Caco-2 (cell line): ENCODE results near the gene LITAF. TPM values are rescaled to one million over a fixed set of nuclear protein-coding genes. Genes with fewer than 3 reads are reported as not detected.
A peak's percentile ranks its signal among the peaks of the same experiment; 100 is the strongest.

Experiments used
- BruUV-seq: library from RNA; stranded (reverse); fragments of 400-500 nt; replicated peaks from 2 replicates; lab custom pipeline; 2021; lab: Mats Ljungman, UMichigan
- CTCF ChIA-PET: fragments of 300-600 bp; sonication (Branson Sonifier 250); formaldehyde crosslinking; loops from one replicate; lab custom pipeline; 2022; ENCODE audit warnings: antibody characterized with exemption; lab: Charles Lee
- POLR2A ChIA-PET: fragments of 300-600 bp; sonication (Branson Sonifier 250); formaldehyde crosslinking; loops from one replicate; lab custom pipeline; 2022; ENCODE audit warnings: antibody characterized with exemption; lab: Charles Lee
- DNase-seq, 2 experiments: peaks; one replicate each; pipeline versions ENCODE4 v3.0.0 to v3.0.0-alpha.2; 2020 to 2022
- H3K27me3 ChIP-seq: replicated peaks from 2 replicates; pipeline ENCODE4 v1.6.0; 2011; ENCODE audit warnings: low read length; ENCODE audit not compliant: control insufficient read depth, insufficient read depth
- H3K36me3 ChIP-seq: 2 replicates; pipeline ENCODE4 v1.5.1; 2011; ENCODE audit warnings: low read length; ENCODE audit not compliant: control insufficient read depth, insufficient read depth
- H3K4me1 ChIP-seq: fragments of 250-450 bp; sonication (Bioruptor Pico); 2 replicates; pipeline ENCODE4 v1.5.1; 2020; ENCODE audit warnings: mild to moderate bottlenecking
- H3K4me3 ChIP-seq: 2 replicates; pipeline ENCODE4 v1.5.1; 2011; ENCODE audit warnings: low read depth, mild to moderate bottlenecking, control low read depth, low read length
- H3K9me3 ChIP-seq: fragments of 250-450 bp; sonication (Bioruptor Pico); 2 replicates; pipeline ENCODE4 v1.5.1; 2020; ENCODE audit warnings: mild to moderate bottlenecking, moderate library complexity
- H3K27ac Mint-ChIP-seq: one replicate; pipeline ENCODE4 v1.8.0; 2022; ENCODE audit warnings: mixed read lengths; ENCODE audit not compliant: unreplicated experiment
- H3K27me3 Mint-ChIP-seq: one replicate; pipeline ENCODE4 v1.8.0; 2022; ENCODE audit warnings: mixed read lengths; ENCODE audit not compliant: insufficient read depth, unreplicated experiment
- H3K36me3 Mint-ChIP-seq: one replicate; pipeline ENCODE4 v1.8.0; 2022; ENCODE audit warnings: mild to moderate bottlenecking, mixed read lengths; ENCODE audit not compliant: insufficient read depth, unreplicated experiment
- H3K4me1 Mint-ChIP-seq: one replicate; pipeline ENCODE4 v1.8.0; 2022; ENCODE audit warnings: low read depth, mixed read lengths; ENCODE audit not compliant: unreplicated experiment
- H3K4me3 Mint-ChIP-seq: one replicate; pipeline ENCODE4 v1.8.0; 2022; ENCODE audit warnings: mild to moderate bottlenecking, moderate library complexity, mixed read lengths; ENCODE audit not compliant: unreplicated experiment
- H3K9me3 Mint-ChIP-seq: one replicate; pipeline ENCODE4 v1.8.0; 2022; ENCODE audit warnings: mixed read lengths; ENCODE audit not compliant: unreplicated experiment
- intact Hi-C: fragments of 100-400 bp; cut with micrococcal nuclease; formaldehyde crosslinking; loops from one replicate; pipeline ENCODE4 v1.10.0; 2022; ENCODE audit not compliant: unreplicated experiment
- total RNA-seq: library from RNA; stranded (reverse); gene quantifications from 2 replicates; pipeline ENCODE4 v1.2.3, GENCODE V29; 2022
- TF ChIP-seq, protein P1 (sequence below), 2 experiments: fragments of 200-600 bp in 1 of 2; IDR thresholded peaks; 1 replicate in 1 of 2; 2 replicates in 1 of 2; pipeline versions ENCODE4 v1.5.1 to v1.8.0; 2011 to 2022; ENCODE audit warnings: antibody characterized with exemption in 1 of 2, control low read depth in 1 of 2, inconsistent platforms in 1 of 2, low read depth in 1 of 2, low read length in 1 of 2, mild to moderate bottlenecking in 1 of 2, moderate library complexity in 1 of 2; ENCODE audit not compliant: insufficient read depth in 1 of 2, severe bottlenecking in 1 of 2, unreplicated experiment in 1 of 2

LITAF gene
- total RNA-seq, 1 experiment from 2014 or later, result 60.9 TPM

DNA sequence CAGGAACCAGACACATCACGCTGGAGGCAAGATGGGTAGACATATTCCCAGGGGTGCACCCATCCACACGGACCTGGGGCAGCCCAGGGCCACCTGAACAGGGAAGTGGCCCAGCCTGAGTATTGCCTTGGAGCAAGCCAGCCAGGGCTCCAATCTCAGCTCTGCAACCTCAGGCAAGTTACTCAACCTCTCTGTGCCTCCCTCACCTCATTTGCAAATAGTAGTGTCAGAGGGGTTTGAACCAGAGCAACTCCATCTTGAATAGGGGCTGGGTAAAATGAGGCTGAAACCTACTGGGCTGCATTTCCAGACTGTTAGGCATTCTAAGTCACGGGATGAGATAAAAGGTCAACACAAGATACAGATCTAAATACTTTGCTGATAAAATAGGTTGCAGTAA, 46.4 kb upstream of the LITAF start:
- Mint-ChIP-seq H3K4me1 (no peaks in the 10 kb centered on the region), H3K27me3 (no peaks in the 10 kb centered on the region), H3K4me3 (no peak overlapping the region), H3K27ac (peak overlapping the region; percentile 75), H3K9me3 (no peaks in the 10 kb centered on the region), H3K36me3 (no peaks in the 10 kb centered on the region)
- ChIA-PET POLR2A (no interaction called here), CTCF (no interaction called here)
- no peaks in the 10 kb centered on the region for H3K27me3 ChIP-seq
- peaks cover 44% of the 10 kb centered on the region for H3K4me1 ChIP-seq
- intact Hi-C loops, result no loop called here
- no peaks in the 10 kb centered on the region for H3K36me3 ChIP-seq
- H3K9me3 ChIP-seq, result no peaks in the 10 kb centered on the region
- DNase-seq, result no peak
- TF ChIP-seq, protein P1, sequence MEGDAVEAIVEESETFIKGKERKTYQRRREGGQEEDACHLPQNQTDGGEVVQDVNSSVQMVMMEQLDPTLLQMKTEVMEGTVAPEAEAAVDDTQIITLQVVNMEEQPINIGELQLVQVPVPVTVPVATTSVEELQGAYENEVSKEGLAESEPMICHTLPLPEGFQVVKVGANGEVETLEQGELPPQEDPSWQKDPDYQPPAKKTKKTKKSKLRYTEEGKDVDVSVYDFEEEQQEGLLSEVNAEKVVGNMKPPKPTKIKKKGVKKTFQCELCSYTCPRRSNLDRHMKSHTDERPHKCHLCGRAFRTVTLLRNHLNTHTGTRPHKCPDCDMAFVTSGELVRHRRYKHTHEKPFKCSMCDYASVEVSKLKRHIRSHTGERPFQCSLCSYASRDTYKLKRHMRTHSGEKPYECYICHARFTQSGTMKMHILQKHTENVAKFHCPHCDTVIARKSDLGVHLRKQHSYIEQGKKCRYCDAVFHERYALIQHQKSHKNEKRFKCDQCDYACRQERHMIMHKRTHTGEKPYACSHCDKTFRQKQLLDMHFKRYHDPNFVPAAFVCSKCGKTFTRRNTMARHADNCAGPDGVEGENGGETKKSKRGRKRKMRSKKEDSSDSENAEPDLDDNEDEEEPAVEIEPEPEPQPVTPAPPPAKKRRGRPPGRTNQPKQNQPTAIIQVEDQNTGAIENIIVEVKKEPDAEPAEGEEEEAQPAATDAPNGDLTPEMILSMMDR (IDR thresholded peaks at IDR 0.05; ENCODE audit: insufficient read depth in 1 of 2, low read depth in 1 of 2, low read length in 1 of 2, severe bottlenecking in 1 of 2, unreplicated experiment in 1 of 2), result no peak
- BruUV-seq, result no TSS peak
- H3K4me3 ChIP-seq, result no peak overlapping the region

DNA sequence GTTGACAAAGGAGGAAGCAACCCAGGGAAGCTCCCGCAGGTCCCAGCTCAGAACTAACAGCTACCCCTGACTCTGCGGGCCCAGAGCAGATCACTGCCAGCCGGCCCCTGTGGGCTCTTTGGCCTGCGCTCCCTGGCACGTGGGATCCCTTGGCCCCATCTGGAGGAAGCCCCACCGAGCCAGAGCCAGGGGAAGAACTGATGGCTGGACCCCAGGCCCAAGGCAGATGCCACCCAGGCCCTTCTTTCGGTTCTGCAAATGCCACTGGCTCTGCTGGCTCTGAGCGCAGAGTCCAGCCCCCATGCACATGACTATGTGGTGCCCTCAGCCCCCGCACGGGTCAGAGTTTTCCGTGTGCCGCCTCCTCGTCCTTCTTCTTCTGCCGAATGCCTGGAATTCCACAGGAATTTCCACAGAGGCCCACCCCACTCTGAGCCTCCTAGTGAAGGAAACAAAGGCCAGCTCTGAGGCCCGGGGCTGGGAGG, 45.8 kb upstream of the LITAF start:
- peak overlapping the region; percentile 75 for H3K27ac Mint-ChIP-seq

DNA sequence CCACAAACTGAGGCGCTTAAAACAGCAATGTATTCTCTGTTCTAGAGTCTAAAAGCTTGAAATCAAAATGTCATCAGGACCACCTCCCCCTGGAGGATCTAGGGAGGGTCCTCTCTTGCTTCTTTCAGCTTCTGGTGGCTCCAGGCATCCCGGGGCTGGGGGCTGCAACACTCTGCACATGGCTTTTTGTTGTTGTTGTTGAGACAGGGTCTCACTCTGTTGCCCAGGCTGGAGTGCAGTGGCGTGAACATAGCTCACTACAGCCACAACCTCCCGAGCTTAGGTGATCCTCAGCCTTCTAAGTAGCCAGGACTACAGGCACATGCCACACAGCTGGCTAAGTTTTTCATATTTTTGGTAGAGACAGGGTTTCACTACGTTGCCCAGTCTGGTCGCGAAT, 44.5 kb upstream of the LITAF start:
- H3K9me3 ChIP-seq, result no peaks in the 10 kb centered on the region
- no peaks in the 10 kb centered on the region for H3K36me3 Mint-ChIP-seq
- no peaks in the 10 kb centered on the region for H3K27me3 ChIP-seq
- H3K4me3 Mint-ChIP-seq, result no peak overlapping the region
- H3K27ac Mint-ChIP-seq, result no peak overlapping the region
- H3K36me3 ChIP-seq, result no peaks in the 10 kb centered on the region
- TF ChIP-seq, protein P1 (IDR thresholded peaks at IDR 0.05; ENCODE audit: insufficient read depth in 1 of 2, low read depth in 1 of 2, low read length in 1 of 2, severe bottlenecking in 1 of 2, unreplicated experiment in 1 of 2), result no peak
- POLR2A ChIA-PET, result no interaction called here
- H3K4me3 ChIP-seq, result no peak overlapping the region
- intact Hi-C loops, result no loop called here
- H3K9me3 Mint-ChIP-seq, result no peaks in the 10 kb centered on the region
- no peaks in the 10 kb centered on the region for H3K27me3 Mint-ChIP-seq
- CTCF ChIA-PET, result no interaction called here
- peaks cover 46% of the 10 kb centered on the region for H3K4me1 ChIP-seq
- H3K4me1 Mint-ChIP-seq, result no peaks in the 10 kb centered on the region
- DNase-seq, result no peak
- BruUV-seq, result no TSS peak

More for the DNA sequence above, 45.8 kb upstream of the LITAF start:
- H3K27me3 Mint-ChIP-seq, result no peaks in the 10 kb centered on the region
- no peaks in the 10 kb centered on the region for H3K4me1 Mint-ChIP-seq
- intact Hi-C loops, result no loop called here
- no peaks in the 10 kb centered on the region for H3K36me3 Mint-ChIP-seq
- Histone ChIP-seq H3K27me3 (no peaks in the 10 kb centered on the region), H3K9me3 (no peaks in the 10 kb centered on the region), H3K4me3 (no peak overlapping the region), H3K36me3 (no peaks in the 10 kb centered on the region), H3K4me1 (peaks cover 46% of the 10 kb centered on the region)
- CTCF ChIA-PET, result interaction anchor here (0.6 kb wide), 1 partner anchor 46 kb away, joined by 3 read pairs; the partner anchor contains the start of gene LITAF
- no peaks in the 10 kb centered on the region for H3K9me3 Mint-ChIP-seq
- POLR2A ChIA-PET, result no interaction called here
- no TSS peak for BruUV-seq
- TF ChIP-seq, protein P1 (IDR thresholded peaks at IDR 0.05; ENCODE audit: insufficient read depth in 1 of 2, low read depth in 1 of 2, low read length in 1 of 2, severe bottlenecking in 1 of 2, unreplicated experiment in 1 of 2), result no peak
- DNase-seq, result peak; percentile 54 to 75
- no peak overlapping the region for H3K4me3 Mint-ChIP-seq
